Measurements from ENCODE around the gene ZNF487. TPM values are rescaled to one million over a fixed set of nuclear protein-coding genes. Genes with fewer than 3 reads are reported as not detected.
A peak's percentile ranks its signal among the peaks of the same experiment; 100 is the strongest.

ZNF487 gene
- total RNA-seq, 2 experiments from 2014 or later = 3.5 to 6.5 TPM

DNA sequence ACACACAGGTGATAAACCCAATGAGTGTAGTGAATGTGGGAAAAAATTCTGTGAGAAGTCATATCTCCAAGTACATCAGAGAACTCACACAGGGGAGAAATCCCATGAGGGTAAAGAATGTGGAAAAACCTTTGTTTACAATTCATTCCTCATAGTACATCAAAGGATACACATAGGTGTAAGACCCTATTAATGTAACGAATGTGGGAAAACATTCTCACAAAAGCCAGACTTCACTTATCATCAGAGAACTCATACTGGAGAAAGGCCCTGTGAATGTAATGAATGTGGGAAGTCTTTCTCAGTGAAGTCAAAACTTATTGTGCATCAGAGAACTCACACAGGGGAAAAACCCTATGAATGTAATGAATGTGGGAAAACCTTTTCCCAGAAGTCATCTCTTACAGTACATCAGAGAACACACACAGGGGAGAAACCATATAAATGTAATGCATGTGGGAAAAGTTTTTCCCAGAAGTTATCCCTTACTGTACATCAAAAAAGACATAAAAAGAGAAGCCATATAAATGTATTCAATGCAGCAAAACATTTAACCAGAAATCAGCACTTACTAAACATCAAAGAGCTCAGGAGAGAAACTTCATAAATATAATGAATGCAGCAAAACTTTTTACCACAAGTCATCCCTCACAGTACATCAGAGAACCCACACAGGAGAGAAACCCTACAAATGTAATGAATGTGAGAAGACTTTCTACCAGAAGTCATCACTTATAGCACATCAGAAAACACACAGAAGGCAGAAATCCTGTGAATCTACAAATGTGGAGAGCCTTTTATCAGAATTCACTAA is 87.7 kb downstream of the ZNF487 start:
- no peak overlapping the region for H2AFZ ChIP-seq (ENCODE audit: low read length)
- no TSS peak for BruUV-seq (replicated peaks)
- no peak overlapping the region for H3K4me2 ChIP-seq (ENCODE audit: low read length)
- DNase-seq (ENCODE audit: low spot score) = no peak
- H4K20me1 ChIP-seq (ENCODE audit: insufficient read depth, low read length) = no peaks in the 10 kb centered on the region
- H3K36me3 ChIP-seq (ENCODE audit: insufficient read depth, low read length) = no peaks in the 10 kb centered on the region
- no peak overlapping the region for H3K27ac ChIP-seq (ENCODE audit: low read depth, low read length, poor library complexity, severe bottlenecking)
- H3K9me3 ChIP-seq (ENCODE audit: low read length) = peaks cover 34% of the 10 kb centered on the region
- no peaks in the 10 kb centered on the region for H3K79me2 ChIP-seq (ENCODE audit: insufficient read depth, low read depth, low read length)
- H3K4me1 ChIP-seq (ENCODE audit: insufficient read depth, low read length, poor library complexity, severe bottlenecking) = no peaks in the 10 kb centered on the region
- H3K4me3 ChIP-seq (ENCODE audit: low read depth, low read length, poor library complexity, severe bottlenecking) = no peak overlapping the region
- TF ChIP-seq, protein P1, sequence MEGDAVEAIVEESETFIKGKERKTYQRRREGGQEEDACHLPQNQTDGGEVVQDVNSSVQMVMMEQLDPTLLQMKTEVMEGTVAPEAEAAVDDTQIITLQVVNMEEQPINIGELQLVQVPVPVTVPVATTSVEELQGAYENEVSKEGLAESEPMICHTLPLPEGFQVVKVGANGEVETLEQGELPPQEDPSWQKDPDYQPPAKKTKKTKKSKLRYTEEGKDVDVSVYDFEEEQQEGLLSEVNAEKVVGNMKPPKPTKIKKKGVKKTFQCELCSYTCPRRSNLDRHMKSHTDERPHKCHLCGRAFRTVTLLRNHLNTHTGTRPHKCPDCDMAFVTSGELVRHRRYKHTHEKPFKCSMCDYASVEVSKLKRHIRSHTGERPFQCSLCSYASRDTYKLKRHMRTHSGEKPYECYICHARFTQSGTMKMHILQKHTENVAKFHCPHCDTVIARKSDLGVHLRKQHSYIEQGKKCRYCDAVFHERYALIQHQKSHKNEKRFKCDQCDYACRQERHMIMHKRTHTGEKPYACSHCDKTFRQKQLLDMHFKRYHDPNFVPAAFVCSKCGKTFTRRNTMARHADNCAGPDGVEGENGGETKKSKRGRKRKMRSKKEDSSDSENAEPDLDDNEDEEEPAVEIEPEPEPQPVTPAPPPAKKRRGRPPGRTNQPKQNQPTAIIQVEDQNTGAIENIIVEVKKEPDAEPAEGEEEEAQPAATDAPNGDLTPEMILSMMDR (conservative IDR thresholded peaks at IDR 0.05; ENCODE audit: low read length) = no peak
- TF ChIP-seq EZH2phosphoT487 (IDR thresholded peaks at IDR 0.05; ENCODE audit: borderline replicate concordance, low read depth, low read length) = no peak
- intact Hi-C loops (cut with micrococcal nuclease; ENCODE audit: unreplicated experiment) = no loop called here
- CTCF ChIA-PET (ENCODE audit: unreplicated experiment) = no interaction called here
- POLR2A ChIA-PET = no interaction called here
- H3K9me2 ChIP-seq (ENCODE audit: insufficient read depth, low read length) = no peaks in the 10 kb centered on the region

Small RNAs within 50 kb of the gene (small RNA-seq; reads per million reads assigned to genes)
- gene RNU7-193P = 0.36 reads per million
- gene SNORD3J = 0.68 reads per million, percentile 25 among the genes with 10 or more reads in this experiment

Other genes with a start within 250 kb of the ZNF487 start
- gene RASGEF1A, start 170.0 kb upstream of the ZNF487 start, total RNA-seq (2014; rRNA removed; shearing (Covaris generic)) = 0.06 and 0.36 TPM in 2 replicates
- gene RASGEF1A, start 170.0 kb upstream of the ZNF487 start, total RNA-seq (2022) = 0.35 and 0.55 TPM in 2 replicates
- gene FXYD4, start 65.5 kb upstream of the ZNF487 start, total RNA-seq (2014; rRNA removed; shearing (Covaris generic)) = not detected in 2 replicates
- not detected in 2 replicates for gene FXYD4, start 65.5 kb upstream of the ZNF487 start, total RNA-seq (2022)
- gene HNRNPF, start 27.9 kb upstream of the ZNF487 start, total RNA-seq (2014; rRNA removed; shearing (Covaris generic)) = 280 and 354 TPM in 2 replicates
- gene HNRNPF, start 27.9 kb upstream of the ZNF487 start, total RNA-seq (2022) = 286 and 340 TPM in 2 replicates
- gene ZNF239, start 137.5 kb downstream of the ZNF487 start, total RNA-seq (2014; rRNA removed; shearing (Covaris generic)) = not detected in 2 replicates
- not detected in 2 replicates for gene ZNF239, start 137.5 kb downstream of the ZNF487 start, total RNA-seq (2022)
- gene ZNF485, start 169.3 kb downstream of the ZNF487 start, total RNA-seq (2014; rRNA removed; shearing (Covaris generic)) = 2.9 and 9.9 TPM in 2 replicates
- 6.4 and 7.9 TPM in 2 replicates for gene ZNF485, start 169.3 kb downstream of the ZNF487 start, total RNA-seq (2022)
- not detected in 2 replicates for gene ZNF32, start 211.8 kb downstream of the ZNF487 start, total RNA-seq (2014; rRNA removed; shearing (Covaris generic))
- not detected in 2 replicates for gene ZNF32, start 211.8 kb downstream of the ZNF487 start, total RNA-seq (2022)